GM18867 (cell line): Measurements from ENCODE around the gene DMAC2L.
"Not testable (repeated sequence)": the region's sequence is repeated elsewhere in the genome, so short reads cannot be mapped to it uniquely, and the experiment has no call there.

Experiments
- ATAC-seq: cut with Tn5 transposase; IDR thresholded peaks from one replicate; pipeline ENCODE4 v1.9.1; 2021; ENCODE audit warnings: mild to moderate bottlenecking, moderate library complexity; ENCODE audit not compliant: unreplicated experiment

DMAC2L gene

GRCh38 chr14:50353126-50353525, 41.0 kb downstream of the DMAC2L start:
- no peak for ATAC-seq

- no peak for ATAC-seq
Measured at GRCh38 chr14:50354527-50354926, 42.4 kb downstream of the DMAC2L start.

- no peak for ATAC-seq
Measured at GRCh38 chr14:50355692-50356091, 43.6 kb downstream of the DMAC2L start.

- ATAC-seq, result not testable (repeated sequence)
Measured at GRCh38 chr14:50356283-50356682, 44.2 kb downstream of the DMAC2L start.

GRCh38 chr14:50357124-50357523, 45.0 kb downstream of the DMAC2L start:
- no peak for ATAC-seq

GRCh38 chr14:50357753-50358395, 45.8 kb downstream of the DMAC2L start:
- no peak for ATAC-seq

GRCh38 chr14:50359631-50360030, 47.5 kb downstream of the DMAC2L start:
- no peak for ATAC-seq

GRCh38 chr14:50360093-50360492, 48.0 kb downstream of the DMAC2L start:
- no peak for ATAC-seq

- ATAC-seq, result no peak
Measured at GRCh38 chr14:50360851-50361250, 48.7 kb downstream of the DMAC2L start.

GRCh38 chr14:50361473-50362403, 49.6 kb downstream of the DMAC2L start:
- not testable (repeated sequence) for ATAC-seq

- peak; percentile 23 for ATAC-seq
Measured at GRCh38 chr14:50362764-50363713, 50.9 kb downstream of the DMAC2L start.

- ATAC-seq, result peak; percentile 98
Measured at GRCh38 chr14:50363714-50364111, 51.6 kb downstream of the DMAC2L start.

- ATAC-seq, result no peak
Measured at GRCh38 chr14:50364792-50365191, 52.7 kb downstream of the DMAC2L start.

- not testable (repeated sequence) for ATAC-seq
Measured at GRCh38 chr14:50365572-50365971, 53.4 kb downstream of the DMAC2L start.

GRCh38 chr14:50366115-50366514, 54.0 kb downstream of the DMAC2L start:
- no peak for ATAC-seq

- no peak for ATAC-seq
Measured at GRCh38 chr14:50366589-50366988, 54.5 kb downstream of the DMAC2L start.

- ATAC-seq, result no peak
Measured at GRCh38 chr14:50371546-50371945, 59.4 kb downstream of the DMAC2L start.

- ATAC-seq, result no peak
Measured at GRCh38 chr14:50373959-50374358, 61.8 kb downstream of the DMAC2L start.

GRCh38 chr14:50375760-50376159, 63.6 kb downstream of the DMAC2L start:
- ATAC-seq, result no peak
